Measurements from ENCODE around the gene ESR1. TPM values are rescaled to one million over a fixed set of nuclear protein-coding genes. Genes with fewer than 3 reads are reported as not detected.
A peak's percentile ranks its signal among the peaks of the same experiment; 100 is the strongest.

Gene ESR1
- total and polyA plus RNA-seq, 2 experiments from 2014 or later, result 0.09 TPM; not detected in 1

DNA sequence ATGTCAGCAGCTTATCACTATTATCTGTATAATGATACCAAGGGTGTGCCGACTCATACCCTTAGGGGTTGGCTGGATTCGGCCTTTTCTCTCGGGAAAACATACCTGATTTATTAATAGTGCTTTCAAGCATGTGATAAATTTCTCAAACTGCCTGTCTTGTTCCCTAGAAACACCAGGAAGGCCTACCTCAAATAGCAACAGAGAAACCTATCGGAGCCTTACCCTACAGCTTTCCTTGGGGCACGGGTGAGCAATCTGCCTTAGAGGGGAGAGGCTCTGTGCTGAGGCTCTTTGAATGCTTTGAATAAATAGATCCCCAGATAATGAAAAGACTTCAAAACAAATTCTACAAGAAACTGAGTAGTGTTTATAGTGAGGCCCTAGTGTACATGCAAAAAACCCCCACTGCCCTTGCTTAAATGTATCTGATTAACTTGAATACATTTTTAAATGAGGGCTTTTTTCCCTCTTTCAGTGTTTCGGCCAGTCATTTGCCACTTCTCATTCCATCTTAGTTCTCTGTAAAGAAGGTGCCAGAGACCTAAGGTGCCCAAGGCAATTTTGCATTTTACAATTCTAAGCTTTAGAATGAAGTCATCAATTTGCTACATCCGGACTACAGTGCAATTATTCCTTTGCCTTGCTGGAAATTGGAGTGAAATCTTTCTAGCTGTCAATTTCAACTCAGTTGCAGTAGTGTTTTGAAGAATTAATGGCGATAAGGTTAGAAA, 320.1 kb downstream of the ESR1 start:
- Histone ChIP-seq H3K27me3 (replicated peaks; ENCODE audit: insufficient read depth) (no peaks in the 10 kb centered on the region), H3K27ac (no peak overlapping the region), H3K9me3 (ENCODE audit: low read depth) (no peaks in the 10 kb centered on the region), H3K4me2 (ENCODE audit: unreplicated experiment) (no peak overlapping the region), H3F3A (ENCODE audit: insufficient read depth) (peaks cover 18% of the 10 kb centered on the region), H3K9ac (no peak overlapping the region), H3K4me3 (no peak overlapping the region), H2AFZ (no peak overlapping the region), H3K79me2 (ENCODE audit: insufficient read depth) (no peaks in the 10 kb centered on the region), H3K36me3 (ENCODE audit: low read depth) (peaks cover 27% of the 10 kb centered on the region), H3K9me2 (ENCODE audit: insufficient read depth) (no peaks in the 10 kb centered on the region), H3K4me1 (ENCODE audit: insufficient read depth) (peaks cover 23% of the 10 kb centered on the region), H4K20me1 (ENCODE audit: insufficient read depth) (no peaks in the 10 kb centered on the region)
- no peak for TF ChIP-seq EZH2 (IDR thresholded peaks at IDR 0.05; ENCODE audit: insufficient read depth, poor library complexity, severe bottlenecking)
- no peak for TF ChIP-seq EZH2phosphoT487 (IDR thresholded peaks at IDR 0.05; ENCODE audit: insufficient read depth, low read depth)
- DNase-seq, result peak; percentile 12
- 92 to 96% methylated on average over 8 of the region's 8 CpGs for WGBS, 2 experiments (ENCODE audit: low coverage in 1 of 2, low lambda C conversion rate in 2 of 2, missing lambda C conversion rate in 2 of 2)
- in situ Hi-C loops (cut with MboI), result loop anchor here (10.0 kb wide), 1 partner anchor 363 kb away; no protein-coding TSS in a partner anchor

DNA sequence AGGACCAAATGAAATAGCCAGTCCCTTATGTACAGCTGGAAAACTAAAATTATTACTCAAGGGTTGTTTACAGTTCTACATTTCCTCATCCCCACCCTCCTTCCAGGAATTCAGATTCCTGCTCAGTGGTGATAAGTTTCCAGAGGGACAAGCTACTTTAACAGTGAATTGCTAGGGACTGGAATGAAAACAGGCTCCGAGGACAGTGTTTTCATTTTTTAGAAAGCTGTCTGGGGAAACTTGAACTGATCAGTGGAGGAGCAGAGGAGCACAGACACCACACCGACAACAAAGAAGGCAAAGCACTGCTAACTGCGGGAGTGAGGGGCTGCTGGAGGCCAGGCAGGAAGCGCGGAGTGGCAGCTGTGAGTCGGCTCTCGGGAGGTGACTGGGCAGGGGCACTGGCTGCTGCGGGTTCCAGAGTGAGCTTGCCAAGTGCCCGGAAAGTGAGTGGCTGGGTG, 322.2 kb downstream of the ESR1 start:
- H2AFZ ChIP-seq, result peak overlapping the region; percentile 59
- H4K20me1 ChIP-seq (ENCODE audit: insufficient read depth), result no peaks in the 10 kb centered on the region
- WGBS, 2 experiments (ENCODE audit: low coverage in 1 of 2, low lambda C conversion rate in 2 of 2, missing lambda C conversion rate in 2 of 2), result 18 to 19% methylated on average over 9 of the region's 9 CpGs
- peak; percentile 54 for DNase-seq
- no peaks in the 10 kb centered on the region for H3K79me2 ChIP-seq (ENCODE audit: insufficient read depth)
- H3K36me3 ChIP-seq (ENCODE audit: low read depth), result peaks cover 41% of the 10 kb centered on the region
- H3K9me2 ChIP-seq (ENCODE audit: insufficient read depth), result no peaks in the 10 kb centered on the region
- no peaks in the 10 kb centered on the region for H3K9me3 ChIP-seq (ENCODE audit: low read depth)
- peak overlapping the region; percentile 38; the same call in 1 of the 2 replicates for H3K9ac ChIP-seq
- H3K27ac ChIP-seq, result peak overlapping the region; percentile 49
- no peaks in the 10 kb centered on the region for H3K27me3 ChIP-seq (replicated peaks; ENCODE audit: insufficient read depth)
- peaks cover 18% of the 10 kb centered on the region for H3F3A ChIP-seq (ENCODE audit: insufficient read depth)
- in situ Hi-C loops (cut with MboI), result loop anchor here (10.0 kb wide), 1 partner anchor 365 kb away; no protein-coding TSS in a partner anchor
- peaks cover 23% of the 10 kb centered on the region for H3K4me1 ChIP-seq (ENCODE audit: insufficient read depth)
- no peak for TF ChIP-seq EZH2phosphoT487 (IDR thresholded peaks at IDR 0.05; ENCODE audit: insufficient read depth, low read depth)
- TF ChIP-seq EZH2 (IDR thresholded peaks at IDR 0.05; ENCODE audit: insufficient read depth, poor library complexity, severe bottlenecking), result no peak
- H3K4me3 ChIP-seq, result peak overlapping the region; percentile 56
- H3K4me2 ChIP-seq (ENCODE audit: unreplicated experiment), result peak overlapping the region; percentile 60

DNA sequence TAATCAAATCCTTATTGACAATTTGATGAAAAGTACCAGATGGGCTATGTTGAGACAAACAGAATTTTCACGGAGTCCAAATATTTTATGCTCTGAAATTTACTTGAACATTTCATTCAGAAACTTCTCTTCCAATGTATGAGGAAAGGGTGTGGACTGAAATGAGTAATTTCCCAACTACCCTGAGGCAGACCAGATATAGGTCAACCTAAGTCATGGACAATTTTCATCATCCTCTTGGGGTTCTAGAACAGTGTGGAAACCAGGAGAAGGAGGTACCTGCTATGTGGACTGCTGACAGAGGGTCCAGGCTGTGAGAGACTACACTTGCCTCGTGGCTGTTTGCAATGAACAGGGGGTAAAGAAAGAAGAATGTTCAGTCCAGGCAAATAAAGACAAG, 323.0 kb downstream of the ESR1 start:
- H3K27ac ChIP-seq, result peak overlapping the region; percentile 49
- no peaks in the 10 kb centered on the region for H3K79me2 ChIP-seq (ENCODE audit: insufficient read depth)
- peak overlapping the region; percentile 56 for H3K4me3 ChIP-seq
- 51 to 55% methylated on average over 2 of the region's 2 CpGs for WGBS, 2 experiments (ENCODE audit: low coverage in 1 of 2, low lambda C conversion rate in 2 of 2, missing lambda C conversion rate in 2 of 2)
- H3K9me2 ChIP-seq (ENCODE audit: insufficient read depth), result no peaks in the 10 kb centered on the region
- TF ChIP-seq EZH2 (IDR thresholded peaks at IDR 0.05; ENCODE audit: insufficient read depth, poor library complexity, severe bottlenecking) (no peak), EZH2phosphoT487 (IDR thresholded peaks at IDR 0.05; ENCODE audit: insufficient read depth, low read depth) (no peak)
- no peaks in the 10 kb centered on the region for H3K27me3 ChIP-seq (replicated peaks; ENCODE audit: insufficient read depth)
- in situ Hi-C loops (cut with MboI), result no loop called here
- peak overlapping the region; percentile 38; the same call in 1 of the 2 replicates for H3K9ac ChIP-seq
- peak; percentile 70 for DNase-seq
- H3K9me3 ChIP-seq (ENCODE audit: low read depth), result no peaks in the 10 kb centered on the region
- H3F3A ChIP-seq (ENCODE audit: insufficient read depth), result peaks cover 18% of the 10 kb centered on the region
- H3K4me1 ChIP-seq (ENCODE audit: insufficient read depth), result peaks cover 23% of the 10 kb centered on the region
- H3K4me2 ChIP-seq (ENCODE audit: unreplicated experiment), result peak overlapping the region; percentile 60
- no peaks in the 10 kb centered on the region for H4K20me1 ChIP-seq (ENCODE audit: insufficient read depth)
- peak overlapping the region; percentile 59; the same call in 1 of the 2 replicates for H2AFZ ChIP-seq
- H3K36me3 ChIP-seq (ENCODE audit: low read depth), result peaks cover 48% of the 10 kb centered on the region

DNA sequence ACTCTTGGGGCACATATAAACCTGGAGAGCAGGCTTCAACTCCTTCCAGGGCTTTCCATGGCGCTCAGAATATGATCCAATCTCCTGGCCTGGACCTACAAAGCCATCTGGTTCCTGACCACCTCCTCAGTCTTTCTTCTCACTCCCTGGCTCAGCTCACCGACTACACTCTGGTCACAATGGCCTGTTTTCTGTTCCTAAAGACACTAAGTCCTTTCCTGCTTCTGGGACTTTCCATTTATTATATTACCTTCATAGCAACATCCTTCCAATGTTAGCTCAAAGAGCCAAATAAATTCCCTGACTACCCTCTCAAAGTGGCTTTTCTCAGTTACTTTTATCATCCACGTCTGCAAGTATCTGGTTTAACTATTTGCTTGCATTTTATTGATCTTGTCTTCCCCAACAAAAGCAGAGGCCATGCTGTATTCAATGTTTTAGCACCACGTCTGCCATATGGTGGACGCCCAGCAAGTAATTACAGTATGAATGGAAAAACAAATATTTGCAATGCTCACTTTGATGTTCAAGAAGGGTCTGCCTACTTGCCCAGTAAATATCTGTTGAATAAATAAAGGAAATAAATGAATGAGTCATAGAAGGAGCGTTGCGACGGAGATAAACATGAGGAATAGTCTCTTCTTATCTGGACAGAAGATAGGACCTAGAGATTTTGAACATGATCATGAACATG, 328.4 kb downstream of the ESR1 start:
- H2AFZ ChIP-seq, result no peak overlapping the region
- in situ Hi-C loops (cut with MboI), result no loop called here
- H3K9me2 ChIP-seq (ENCODE audit: insufficient read depth), result no peaks in the 10 kb centered on the region
- no peak for DNase-seq
- H3K4me2 ChIP-seq (ENCODE audit: unreplicated experiment), result no peak overlapping the region
- peaks cover 1% of the 10 kb centered on the region for H3K4me1 ChIP-seq (ENCODE audit: insufficient read depth)
- 83 to 84% methylated on average over 8 of the region's 8 CpGs for WGBS, 2 experiments (ENCODE audit: low coverage in 1 of 2, low lambda C conversion rate in 2 of 2, missing lambda C conversion rate in 2 of 2)
- H3F3A ChIP-seq (ENCODE audit: insufficient read depth), result peaks cover 2% of the 10 kb centered on the region; the same call in 1 of the 2 replicates
- H3K27me3 ChIP-seq (replicated peaks; ENCODE audit: insufficient read depth), result no peaks in the 10 kb centered on the region
- H3K4me3 ChIP-seq, result no peak overlapping the region
- TF ChIP-seq EZH2 (IDR thresholded peaks at IDR 0.05; ENCODE audit: insufficient read depth, poor library complexity, severe bottlenecking) (no peak), EZH2phosphoT487 (IDR thresholded peaks at IDR 0.05; ENCODE audit: insufficient read depth, low read depth) (no peak)
- H3K9me3 ChIP-seq (ENCODE audit: low read depth), result no peaks in the 10 kb centered on the region
- no peak overlapping the region for H3K27ac ChIP-seq
- no peak overlapping the region for H3K9ac ChIP-seq
- no peaks in the 10 kb centered on the region for H4K20me1 ChIP-seq (ENCODE audit: insufficient read depth)
- no peaks in the 10 kb centered on the region for H3K79me2 ChIP-seq (ENCODE audit: insufficient read depth)
- H3K36me3 ChIP-seq (ENCODE audit: low read depth), result peaks cover 80% of the 10 kb centered on the region
